Breast epithelium (tissue), 3 donors: Measurements from ENCODE around the gene EIF4E3.

ENCODE experiments used
- CTCF ChIP-seq, 3 donors: fragments of 450-650 bp; IDR thresholded peaks; one replicate each; pipeline ENCODE4 v1.5.1; 2016 to 2017; ENCODE audit warnings: antibody characterized with exemption in 3 of 3, mild to moderate bottlenecking in 3 of 3, moderate library complexity in 3 of 3
- POLR2A ChIP-seq: fragments of 450-650 bp; IDR thresholded peaks from one replicate; pipeline ENCODE4 v1.6.1; 2016; ENCODE audit warnings: antibody characterized with exemption, mild to moderate bottlenecking, moderate library complexity
- POLR2AphosphoS5 ChIP-seq, 3 donors: sonication (generic); formaldehyde crosslinking; IDR thresholded peaks; one replicate each; pipeline ENCODE4 v1.6.1; 2017; ENCODE audit warnings: antibody characterized with exemption in 3 of 3

DNA sequence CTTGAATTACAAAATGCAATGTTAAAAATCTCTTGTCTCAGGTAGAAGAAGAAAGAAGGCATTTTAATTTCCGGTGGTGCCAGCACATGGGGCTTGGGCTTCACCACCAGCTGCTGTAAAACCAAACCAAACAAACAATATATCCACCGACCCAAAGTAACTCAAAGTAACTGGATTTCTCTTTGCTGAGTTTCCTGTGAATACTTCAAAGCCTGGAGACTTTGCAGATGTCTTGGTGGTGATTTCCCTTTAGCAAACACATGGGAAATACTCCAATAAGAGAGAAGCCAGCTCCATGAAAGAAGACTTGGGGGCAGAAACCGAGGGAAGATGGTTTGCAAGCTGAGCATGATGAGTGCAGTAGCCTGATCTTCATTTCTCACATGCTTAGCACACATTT is 62.6 kb downstream of the EIF4E3 start:
- TF ChIP-seq POLR2A, result no peak
- TF ChIP-seq CTCF (IDR thresholded peaks at IDR 0.05), result no peak
- TF ChIP-seq POLR2AphosphoS5 (IDR thresholded peaks at IDR 0.05), result no peak
